ENCODE results near the gene ASPHD1. TPM values are rescaled to one million over a fixed set of nuclear protein-coding genes. Genes with fewer than 3 reads are reported as not detected.

The ASPHD1 gene, protein sequence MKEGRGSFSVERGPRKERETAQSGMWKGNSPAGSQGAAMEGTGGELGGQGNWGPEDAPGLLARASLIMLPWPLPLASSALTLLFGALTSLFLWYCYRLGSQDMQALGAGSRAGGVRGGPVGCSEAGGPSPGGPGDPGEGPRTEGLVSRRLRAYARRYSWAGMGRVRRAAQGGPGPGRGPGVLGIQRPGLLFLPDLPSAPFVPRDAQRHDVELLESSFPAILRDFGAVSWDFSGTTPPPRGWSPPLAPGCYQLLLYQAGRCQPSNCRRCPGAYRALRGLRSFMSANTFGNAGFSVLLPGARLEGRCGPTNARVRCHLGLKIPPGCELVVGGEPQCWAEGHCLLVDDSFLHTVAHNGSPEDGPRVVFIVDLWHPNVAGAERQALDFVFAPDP
- not detected for total RNA-seq

DNA sequence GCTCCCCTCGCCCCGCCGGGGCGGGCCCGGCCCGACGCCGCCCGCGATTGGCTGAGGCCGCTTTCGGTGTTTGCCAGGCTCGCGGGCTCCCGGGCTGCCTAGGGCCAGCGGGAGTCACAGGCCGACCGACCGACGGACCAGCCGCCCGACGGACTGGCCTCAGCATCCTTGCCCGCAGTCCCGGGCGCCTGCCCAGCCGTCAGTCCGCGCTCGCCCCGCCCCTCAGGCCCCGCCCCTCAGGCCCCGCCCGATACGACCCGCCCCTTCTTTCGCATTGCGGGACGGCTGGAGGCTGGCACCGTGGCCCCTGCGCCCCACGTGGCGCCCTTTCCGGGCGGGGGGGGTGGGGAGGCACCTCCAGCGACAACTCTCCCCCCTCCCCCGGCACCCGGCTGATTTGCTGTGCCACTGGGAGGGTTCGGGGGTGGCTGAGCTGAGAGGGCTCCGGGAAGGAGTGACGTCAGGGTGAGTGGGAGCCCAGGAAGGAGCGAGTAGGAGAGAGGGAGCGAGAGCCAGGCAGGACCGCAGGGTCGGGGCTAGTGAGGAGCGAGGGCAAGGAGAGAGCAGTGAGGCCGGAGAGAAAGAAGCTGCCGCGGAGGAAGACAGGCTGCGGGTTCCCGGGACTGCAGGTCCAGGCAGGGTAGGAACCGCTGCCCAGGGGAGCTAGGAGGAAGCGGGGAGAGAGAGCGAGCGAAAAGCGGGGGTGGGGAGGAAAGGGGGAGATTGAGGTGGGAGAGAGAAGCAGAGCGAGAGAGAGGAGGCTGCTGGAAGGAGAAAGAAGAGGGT is at the start of gene ASPHD1:
Gene ASPHD1, plus strand, starts transcription at position 387 of the 786 bp plus-strand sequence. CDS start 484 bp downstream, outside the sequence.
- TF ChIP-seq POLR2A (IDR thresholded peaks at IDR 0.05) = no peak
- TF ChIP-seq, protein P1, sequence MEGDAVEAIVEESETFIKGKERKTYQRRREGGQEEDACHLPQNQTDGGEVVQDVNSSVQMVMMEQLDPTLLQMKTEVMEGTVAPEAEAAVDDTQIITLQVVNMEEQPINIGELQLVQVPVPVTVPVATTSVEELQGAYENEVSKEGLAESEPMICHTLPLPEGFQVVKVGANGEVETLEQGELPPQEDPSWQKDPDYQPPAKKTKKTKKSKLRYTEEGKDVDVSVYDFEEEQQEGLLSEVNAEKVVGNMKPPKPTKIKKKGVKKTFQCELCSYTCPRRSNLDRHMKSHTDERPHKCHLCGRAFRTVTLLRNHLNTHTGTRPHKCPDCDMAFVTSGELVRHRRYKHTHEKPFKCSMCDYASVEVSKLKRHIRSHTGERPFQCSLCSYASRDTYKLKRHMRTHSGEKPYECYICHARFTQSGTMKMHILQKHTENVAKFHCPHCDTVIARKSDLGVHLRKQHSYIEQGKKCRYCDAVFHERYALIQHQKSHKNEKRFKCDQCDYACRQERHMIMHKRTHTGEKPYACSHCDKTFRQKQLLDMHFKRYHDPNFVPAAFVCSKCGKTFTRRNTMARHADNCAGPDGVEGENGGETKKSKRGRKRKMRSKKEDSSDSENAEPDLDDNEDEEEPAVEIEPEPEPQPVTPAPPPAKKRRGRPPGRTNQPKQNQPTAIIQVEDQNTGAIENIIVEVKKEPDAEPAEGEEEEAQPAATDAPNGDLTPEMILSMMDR (IDR thresholded peaks at IDR 0.05) = peak in 1 of 3 donors; percentile 8
- peak within 1 kb of the TSS; percentile 23 for H3K4me3 ChIP-seq (ENCODE audit: low read depth, poor library complexity, severe bottlenecking)
- peak in 1 of 2 donors; percentile 93 for DNase-seq (ENCODE audit: low spot score in 2 of 2)
- intact Hi-C loops (cut with DNase I; ENCODE audit: low total_unique reads) = no loop called here
- 1 to 2% methylated on average over 21 to 26 of the region's 67 CpGs for WGBS, 2 donors

DNA sequence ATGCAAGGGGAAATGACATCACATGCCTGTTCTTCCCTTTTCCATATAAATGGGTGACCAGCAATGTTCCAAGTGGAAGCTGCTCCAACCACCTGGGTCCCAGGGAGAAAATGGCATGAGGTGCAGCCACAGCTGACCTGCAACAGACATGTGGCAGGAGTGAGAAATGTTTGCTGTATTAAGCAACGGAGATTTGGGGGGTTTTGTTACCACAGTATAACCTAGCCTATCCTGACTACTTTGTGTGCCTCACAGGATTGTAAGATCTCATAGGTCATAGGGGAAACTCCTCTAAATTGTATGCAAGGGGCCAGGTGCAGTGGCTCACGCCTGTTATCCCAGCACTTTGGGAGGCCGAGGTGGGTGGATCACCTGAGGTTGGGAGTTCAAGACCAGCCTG is 49.3 kb upstream of the ASPHD1 start:
- no peak for TF ChIP-seq POLR2A (IDR thresholded peaks at IDR 0.05)
- TF ChIP-seq, protein P1 (IDR thresholded peaks at IDR 0.05) = no peak
- H3K4me3 ChIP-seq (ENCODE audit: low read depth, poor library complexity, severe bottlenecking) = no peak overlapping the region
- WGBS, 2 donors = 75 to 91% methylated on average over 3 of the region's 3 CpGs
- intact Hi-C loops (cut with DNase I; ENCODE audit: low total_unique reads) = no loop called here
- DNase-seq (ENCODE audit: low spot score in 2 of 2) = no peak

DNA sequence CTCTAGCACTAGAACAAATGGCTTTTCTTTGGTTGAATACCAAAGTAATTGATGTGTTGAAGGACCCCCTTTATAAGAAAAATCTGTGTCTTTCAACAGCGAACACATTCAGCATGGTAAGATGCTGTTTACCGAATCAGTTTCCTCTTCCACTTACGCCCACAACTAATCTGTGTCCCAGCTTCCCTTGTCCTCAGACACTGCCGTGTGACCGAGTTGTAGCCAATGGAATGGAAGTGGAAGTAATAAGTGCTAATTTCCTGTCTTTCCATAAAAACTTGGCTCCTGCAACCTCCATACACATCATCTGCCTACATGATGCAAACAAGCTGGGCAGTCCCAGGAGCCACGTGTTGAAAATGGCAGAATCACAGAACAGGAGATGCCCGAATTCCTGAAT is 47.6 kb upstream of the ASPHD1 start:
- no peak overlapping the region for H3K4me3 ChIP-seq (ENCODE audit: low read depth, poor library complexity, severe bottlenecking)
- TF ChIP-seq, protein P1 (IDR thresholded peaks at IDR 0.05) = no peak
- TF ChIP-seq POLR2A (IDR thresholded peaks at IDR 0.05) = no peak
- intact Hi-C loops (cut with DNase I; ENCODE audit: low total_unique reads) = no loop called here
- 35 to 52% methylated on average over 7 of the region's 7 CpGs for whole genome bisulfite sequencing, 2 donors
- peak in 1 of 2 donors; percentile 40 for DNase-seq (ENCODE audit: low spot score in 2 of 2)

DNA sequence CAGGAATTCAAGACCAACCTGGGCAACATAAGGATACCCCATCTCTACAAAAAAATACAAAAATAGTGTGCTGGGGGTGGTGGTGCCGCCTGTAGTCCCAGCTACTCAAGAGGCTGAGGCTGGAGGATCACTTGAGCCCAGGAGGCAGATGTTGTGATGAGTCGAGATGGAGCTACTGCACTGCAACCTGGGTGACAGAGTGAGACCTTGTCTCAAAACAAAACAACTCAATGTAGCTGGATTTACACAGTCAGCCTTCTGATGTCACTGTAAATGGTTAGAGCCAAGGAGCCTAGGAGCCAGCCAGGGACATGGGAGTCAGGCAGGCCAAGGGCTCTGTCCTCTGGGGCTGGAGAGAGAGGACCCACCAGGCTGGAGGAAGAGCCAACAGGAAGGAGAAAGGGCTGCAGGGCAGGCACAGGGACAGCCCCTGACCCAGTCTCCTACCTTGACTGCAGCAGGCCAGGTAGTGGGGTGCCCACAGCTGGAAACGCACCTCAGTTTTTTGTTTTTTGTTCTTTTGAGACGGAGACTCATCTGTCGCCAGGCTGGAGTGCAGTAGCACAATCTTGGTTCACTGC is 45.7 kb upstream of the ASPHD1 start:
- intact Hi-C loops (cut with DNase I; ENCODE audit: low total_unique reads) = no loop called here
- WGBS, 2 donors = 84 to 85% methylated on average over 5 of the region's 5 CpGs

DNA sequence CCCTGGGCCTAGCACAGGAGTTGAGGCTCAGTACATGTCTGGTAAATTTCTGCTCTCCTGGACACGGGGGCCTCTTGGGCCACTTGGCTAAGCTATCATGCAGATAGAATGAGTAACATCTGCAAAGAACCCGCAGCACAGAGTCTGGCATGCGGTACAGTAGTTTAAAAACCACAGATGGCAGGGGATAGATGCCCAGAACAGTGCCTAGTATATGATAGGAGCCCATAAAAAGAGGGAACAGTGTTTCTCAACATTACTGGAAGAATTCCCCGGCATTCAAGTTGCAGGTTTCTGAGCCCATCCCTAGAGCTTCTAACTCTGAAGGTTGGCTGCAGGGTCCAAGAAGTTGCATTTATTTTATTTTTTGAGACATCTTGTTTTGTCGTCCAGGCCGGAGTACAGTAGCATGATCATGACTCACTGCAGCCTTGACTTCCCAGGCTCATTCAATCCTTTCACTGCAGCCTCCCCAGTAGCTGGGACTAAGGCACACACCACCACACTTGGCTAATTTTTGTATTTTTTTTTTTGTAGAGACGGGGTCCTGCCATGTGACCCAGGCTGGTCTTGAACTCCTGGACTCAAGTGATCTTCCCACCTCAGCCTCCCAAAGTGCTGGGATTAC is 43.0 kb upstream of the ASPHD1 start:
- intact Hi-C loops (cut with DNase I; ENCODE audit: low total_unique reads) = no loop called here
- WGBS, 2 donors = 64% methylated on average over 7 of the region's 7 CpGs
- no peak for DNase-seq (ENCODE audit: low spot score in 2 of 2)
- TF ChIP-seq POLR2A (IDR thresholded peaks at IDR 0.05) = no peak
- TF ChIP-seq, protein P1 (IDR thresholded peaks at IDR 0.05) = no peak
- H3K4me3 ChIP-seq (ENCODE audit: low read depth, poor library complexity, severe bottlenecking) = no peak overlapping the region

More for the DNA sequence above, 45.7 kb upstream of the ASPHD1 start:
- H3K4me3 ChIP-seq (ENCODE audit: low read depth, poor library complexity, severe bottlenecking) = no peak overlapping the region
- no peak for DNase-seq (ENCODE audit: low spot score in 2 of 2)
- TF ChIP-seq, protein P1 (IDR thresholded peaks at IDR 0.05) = no peak
- no peak for TF ChIP-seq POLR2A (IDR thresholded peaks at IDR 0.05)

Measured in lower leg skin (tissue), 4 donors.